Fibroblast of lung (primary cell): ENCODE results near the gene URI1. TPM values are rescaled to one million over a fixed set of nuclear protein-coding genes. Genes with fewer than 3 reads are reported as not detected.

Experiments
- DNase-seq, 2 donors: peaks; one replicate each; pipeline versions ENCODE4 v3.0.0 to v3.0.0-alpha.2; 2010; ENCODE audit warnings: low read depth in 2 of 2
- H2AFZ ChIP-seq: 2 replicates; pipeline ENCODE4 v1.5.1; 2012; ENCODE audit warnings: low read length, control low read depth, inconsistent platforms
- H3K27ac ChIP-seq: 2 replicates; pipeline ENCODE4 v1.5.1; 2011; ENCODE audit warnings: low read length, control low read depth; ENCODE audit not compliant: insufficient read depth
- H3K27me3 ChIP-seq: 2 replicates; pipeline ENCODE4 v1.5.1; 2011; ENCODE audit warnings: mild to moderate bottlenecking, low read length; ENCODE audit not compliant: control insufficient read depth, insufficient read depth
- H3K36me3 ChIP-seq: 2 replicates; pipeline ENCODE4 v1.5.1; 2011; ENCODE audit warnings: low read length; ENCODE audit not compliant: control insufficient read depth, insufficient read depth
- H3K4me1 ChIP-seq: 2 replicates; pipeline ENCODE4 v1.5.1; 2011; ENCODE audit warnings: low read length; ENCODE audit not compliant: control insufficient read depth, insufficient read depth; ENCODE audit errors: extremely low read depth
- H3K4me2 ChIP-seq: 2 replicates; pipeline ENCODE4 v1.5.1; 2011; ENCODE audit warnings: low read length, control low read depth; ENCODE audit not compliant: insufficient read depth; ENCODE audit errors: extremely low read depth
- H3K4me3 ChIP-seq, 4 experiments: fragments of 200-600 bp in 1 of 4; sonication (generic) in 1 of 4; replicated peaks in 1 of 4; 2 replicates each; pipeline ENCODE4 v1.5.1; 2011 to 2016; ENCODE audit warnings: low read length in 4 of 4, low read depth in 3 of 4, mild to moderate bottlenecking in 3 of 4, control low read depth in 2 of 4, inconsistent platforms in 1 of 4, mixed read lengths in 1 of 4; ENCODE audit not compliant: insufficient read depth in 1 of 4; ENCODE audit errors: control extremely low read depth in 1 of 4
- H3K79me2 ChIP-seq: 2 replicates; pipeline ENCODE4 v1.5.1; 2012; ENCODE audit warnings: mild to moderate bottlenecking, low read length, inconsistent platforms; ENCODE audit not compliant: control insufficient read depth, insufficient read depth
- H3K9ac ChIP-seq: 2 replicates; pipeline ENCODE4 v1.5.1; 2011; ENCODE audit warnings: mild to moderate bottlenecking, low read length, control low read depth; ENCODE audit not compliant: insufficient read depth
- H3K9me3 ChIP-seq: 2 replicates; pipeline ENCODE4 v1.5.1; 2012; ENCODE audit warnings: low read depth, low read length; ENCODE audit not compliant: control insufficient read depth, insufficient read depth
- H4K20me1 ChIP-seq: 2 replicates; pipeline ENCODE4 v1.5.1; 2011; ENCODE audit warnings: low read length; ENCODE audit not compliant: control insufficient read depth, insufficient read depth; ENCODE audit errors: extremely low read depth
- EZH2 ChIP-seq: IDR thresholded peaks from 2 replicates; pipeline ENCODE4 v1.5.1; 2012; ENCODE audit warnings: low read length, control low read depth, mild to moderate bottlenecking; ENCODE audit errors: missing control alignments
- polyA plus RNA-seq, 2 donors: library from polyadenylated mRNA; depleted of rRNA in 1 of 2; stranded (reverse) in 1 of 2; unstranded in 1 of 2; fragments of >200 nt; gene quantifications; 2 replicates each; pipeline ENCODE4 v1.2.1, GENCODE V29; 2011 to 2012; ENCODE audit warnings: missing spikeins in 1 of 2
- total RNA-seq: library from RNA; depleted of rRNA; stranded (reverse); fragments of >200 nt; gene quantifications from 2 replicates; pipeline ENCODE4 v1.2.1, GENCODE V29; 2014
- TF ChIP-seq, protein P1 (sequence below), 2 donors: IDR thresholded peaks in 1 of 2; conservative IDR thresholded peaks in 1 of 2; 1 replicate in 1 of 2; 2 replicates in 1 of 2; pipeline ENCODE4 v1.5.1; 2011 to 2012; ENCODE audit warnings: low read length in 2 of 2, control low read depth in 1 of 2, inconsistent platforms in 1 of 2, low read depth in 1 of 2, mild to moderate bottlenecking in 1 of 2

Gene URI1
- total and polyA plus RNA-seq, 2 donors (not counting 1 experiment from before 2014, with no cell fraction given): 62.6 to 77.4 TPM

DNA sequence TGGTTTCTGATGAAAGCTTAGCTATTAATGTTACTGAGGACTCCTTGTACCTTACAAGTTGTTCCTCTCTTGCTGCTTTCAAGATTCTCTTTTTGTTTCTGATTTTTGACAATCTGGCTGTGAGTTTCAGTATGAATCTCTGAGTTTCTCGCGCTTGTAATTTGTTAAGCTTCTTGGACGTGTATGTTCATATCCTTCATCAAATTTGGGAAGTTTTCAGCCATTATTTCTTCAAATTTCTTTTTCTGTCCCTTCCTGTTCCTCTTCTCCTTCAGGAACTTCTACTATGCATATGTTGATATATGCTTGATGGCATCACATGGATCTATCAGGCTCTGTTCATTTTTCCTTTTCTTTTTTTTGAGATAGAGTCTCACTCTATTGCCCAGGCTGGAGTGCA lies 5.6 kb upstream of the URI1 start:
- H3K27ac ChIP-seq: no peak overlapping the region
- no peak overlapping the region for H3K4me3 ChIP-seq
- H2AFZ ChIP-seq: no peak overlapping the region
- no peaks in the 10 kb centered on the region for H3K9me3 ChIP-seq
- H3K4me2 ChIP-seq: no peak overlapping the region
- no peaks in the 10 kb centered on the region for H3K36me3 ChIP-seq
- H3K27me3 ChIP-seq: no peaks in the 10 kb centered on the region
- H4K20me1 ChIP-seq: no peaks in the 10 kb centered on the region
- no peak for TF ChIP-seq EZH2
- TF ChIP-seq, protein P1, sequence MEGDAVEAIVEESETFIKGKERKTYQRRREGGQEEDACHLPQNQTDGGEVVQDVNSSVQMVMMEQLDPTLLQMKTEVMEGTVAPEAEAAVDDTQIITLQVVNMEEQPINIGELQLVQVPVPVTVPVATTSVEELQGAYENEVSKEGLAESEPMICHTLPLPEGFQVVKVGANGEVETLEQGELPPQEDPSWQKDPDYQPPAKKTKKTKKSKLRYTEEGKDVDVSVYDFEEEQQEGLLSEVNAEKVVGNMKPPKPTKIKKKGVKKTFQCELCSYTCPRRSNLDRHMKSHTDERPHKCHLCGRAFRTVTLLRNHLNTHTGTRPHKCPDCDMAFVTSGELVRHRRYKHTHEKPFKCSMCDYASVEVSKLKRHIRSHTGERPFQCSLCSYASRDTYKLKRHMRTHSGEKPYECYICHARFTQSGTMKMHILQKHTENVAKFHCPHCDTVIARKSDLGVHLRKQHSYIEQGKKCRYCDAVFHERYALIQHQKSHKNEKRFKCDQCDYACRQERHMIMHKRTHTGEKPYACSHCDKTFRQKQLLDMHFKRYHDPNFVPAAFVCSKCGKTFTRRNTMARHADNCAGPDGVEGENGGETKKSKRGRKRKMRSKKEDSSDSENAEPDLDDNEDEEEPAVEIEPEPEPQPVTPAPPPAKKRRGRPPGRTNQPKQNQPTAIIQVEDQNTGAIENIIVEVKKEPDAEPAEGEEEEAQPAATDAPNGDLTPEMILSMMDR (conservative IDR thresholded peaks at IDR 0.05 in 1 of 2, IDR thresholded peaks at IDR 0.05 in 1 of 2; ENCODE audit: low read depth in 1 of 2, low read length in 2 of 2): no peak
- DNase-seq: no peak
- no peaks in the 10 kb centered on the region for H3K4me1 ChIP-seq
- H3K9ac ChIP-seq: no peak overlapping the region
- H3K79me2 ChIP-seq: no peaks in the 10 kb centered on the region

DNA sequence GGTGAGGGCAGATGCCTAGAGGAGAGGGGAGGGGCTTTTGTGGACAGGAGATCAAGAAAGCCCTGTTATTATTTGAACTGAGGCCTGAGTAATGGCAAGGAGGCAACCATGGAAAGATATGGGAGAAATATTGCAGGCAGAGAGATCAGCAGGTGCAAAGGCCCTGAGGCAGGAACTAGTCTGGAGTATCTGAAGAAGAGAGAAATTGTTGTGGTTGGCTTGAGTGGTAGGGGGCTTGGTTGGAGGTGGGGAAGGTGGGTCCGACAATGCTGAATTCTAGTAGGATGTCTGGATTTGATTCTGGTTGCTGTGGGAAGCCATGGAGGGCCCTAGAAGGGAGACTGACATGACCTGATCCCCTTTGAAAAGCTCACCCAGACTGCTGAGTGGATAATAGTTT lies 2.4 kb upstream of the URI1 start:
- H3K36me3 ChIP-seq: no peaks in the 10 kb centered on the region
- H3K27ac ChIP-seq: no peak overlapping the region
- H3K4me1 ChIP-seq: peaks cover 3% of the 10 kb centered on the region
- no peak overlapping the region for H2AFZ ChIP-seq
- H3K79me2 ChIP-seq: peaks cover 20% of the 10 kb centered on the region
- H3K4me2 ChIP-seq: no peak overlapping the region
- H3K9ac ChIP-seq: no peak overlapping the region
- TF ChIP-seq EZH2: no peak
- TF ChIP-seq, protein P1 (conservative IDR thresholded peaks at IDR 0.05 in 1 of 2, IDR thresholded peaks at IDR 0.05 in 1 of 2; ENCODE audit: low read depth in 1 of 2, low read length in 2 of 2): no peak
- H4K20me1 ChIP-seq: no peaks in the 10 kb centered on the region
- H3K4me3 ChIP-seq: no peak overlapping the region
- H3K27me3 ChIP-seq: no peaks in the 10 kb centered on the region
- DNase-seq: no peak
- H3K9me3 ChIP-seq: no peaks in the 10 kb centered on the region

GRCh38 chr19:29940971-29941585 lies 961 bp upstream of the URI1 start:
- no peak overlapping the region for H3K4me2 ChIP-seq
- TF ChIP-seq, protein P1 (conservative IDR thresholded peaks at IDR 0.05 in 1 of 2, IDR thresholded peaks at IDR 0.05 in 1 of 2; ENCODE audit: low read depth in 1 of 2, low read length in 2 of 2): no peak
- TF ChIP-seq EZH2: no peak
- H3K4me3 ChIP-seq: no peak overlapping the region

More at GRCh38 chr19:29940971-29941585, 961 bp upstream of the URI1 start:
- H3K79me2 ChIP-seq: peaks cover 31% of the 10 kb centered on the region
- H4K20me1 ChIP-seq: no peaks in the 10 kb centered on the region
- DNase-seq: no peak
- no peaks in the 10 kb centered on the region for H3K36me3 ChIP-seq
- no peak overlapping the region for H2AFZ ChIP-seq
- no peak overlapping the region for H3K9ac ChIP-seq
- no peak overlapping the region for H3K27ac ChIP-seq
- H3K4me1 ChIP-seq: peaks cover 3% of the 10 kb centered on the region
- H3K9me3 ChIP-seq: no peaks in the 10 kb centered on the region
- no peaks in the 10 kb centered on the region for H3K27me3 ChIP-seq
